Neuron (in vitro differentiated cells): Measurements from ENCODE around the gene ZNF512B.
"Not testable (repeated sequence)": the region's sequence is repeated elsewhere in the genome, so short reads cannot be mapped to it uniquely, and the experiment has no call there.

ENCODE experiments used
- H2AFZ ChIP-seq: one replicate; pipeline ENCODE4 v1.6.1; 2013; ENCODE audit warnings: low read depth, mild to moderate bottlenecking, inconsistent platforms, low read length, moderate library complexity
- H3K27me3 ChIP-seq: one replicate; pipeline ENCODE4 v1.6.1; 2013; ENCODE audit warnings: low read length; ENCODE audit not compliant: insufficient read depth
- H3K36me3 ChIP-seq: one replicate; pipeline ENCODE4 v1.6.1; 2013; ENCODE audit warnings: low read length; ENCODE audit not compliant: insufficient read depth
- H3K4me1 ChIP-seq: one replicate; pipeline ENCODE4 v1.6.1; 2013; ENCODE audit warnings: low read length; ENCODE audit not compliant: insufficient read depth
- H3K4me3 ChIP-seq: 2 replicates; pipeline ENCODE4 v1.5.1; 2013; ENCODE audit warnings: mild to moderate bottlenecking, low read length, moderate library complexity
- H3K9me3 ChIP-seq: one replicate; pipeline ENCODE4 v1.6.1; 2013; ENCODE audit warnings: low read length

The ZNF512B gene

GRCh38 chr20:63916371-63916939 lies 53.3 kb downstream of the ZNF512B start:
- H3K36me3 ChIP-seq: peaks cover 10% of the 10 kb centered on the region
- not testable (repeated sequence) for H3K9me3 ChIP-seq, H3K27me3 ChIP-seq

GRCh38 chr20:63915471-63915870 lies 54.3 kb downstream of the ZNF512B start:
- Histone ChIP-seq H3K36me3 (peaks cover 10% of the 10 kb centered on the region), H3K9me3 (peaks cover 2% of the 10 kb centered on the region), H2AFZ (no peak overlapping the region), H3K4me1 (peaks cover 3% of the 10 kb centered on the region), H3K27me3 (no peaks in the 10 kb centered on the region), H3K4me3 (no peak overlapping the region)

More at GRCh38 chr20:63916371-63916939, 53.3 kb downstream of the ZNF512B start:
- not testable (repeated sequence) for H3K4me1 ChIP-seq, H2AFZ ChIP-seq, H3K4me3 ChIP-seq

- Histone ChIP-seq H2AFZ (no peak overlapping the region), H3K4me3 (no peak overlapping the region), H3K27me3 (no peaks in the 10 kb centered on the region), H3K36me3 (peaks cover 5% of the 10 kb centered on the region), H3K4me1 (peaks cover 3% of the 10 kb centered on the region), H3K9me3 (peaks cover 5% of the 10 kb centered on the region)
Measured at GRCh38 chr20:63913768-63914167, 56.0 kb downstream of the ZNF512B start.

GRCh38 chr20:63911176-63911575 lies 58.6 kb downstream of the ZNF512B start:
- Histone ChIP-seq H3K36me3 (peaks cover 3% of the 10 kb centered on the region), H3K4me3 (no peak overlapping the region), H3K4me1 (peaks cover 3% of the 10 kb centered on the region), H3K27me3 (no peaks in the 10 kb centered on the region), H3K9me3 (peaks cover 5% of the 10 kb centered on the region), H2AFZ (no peak overlapping the region)

- peaks cover 3% of the 10 kb centered on the region for H3K36me3 ChIP-seq
- H3K4me3 ChIP-seq: no peak overlapping the region
- H3K9me3 ChIP-seq: peaks cover 3% of the 10 kb centered on the region
- H2AFZ ChIP-seq: no peak overlapping the region
- no peaks in the 10 kb centered on the region for H3K4me1 ChIP-seq
- no peaks in the 10 kb centered on the region for H3K27me3 ChIP-seq
Measured at GRCh38 chr20:63908008-63908682, 61.6 kb downstream of the ZNF512B start.
